Smooth muscle cell (in vitro differentiated cells): Measurements from ENCODE around the gene USP12. TPM values are rescaled to one million over a fixed set of nuclear protein-coding genes. Genes with fewer than 3 reads are reported as not detected.

Experiments
- DNase-seq: peaks from one replicate; lab custom pipeline; 2025; ENCODE audit not compliant: unreplicated experiment; lab: John Stamatoyannopoulos, UW
- H2AFZ ChIP-seq: fragments of 200-600 bp; sonication (generic); 2 replicates; pipeline ENCODE4 v1.6.0; 2016; ENCODE audit warnings: antibody characterized with exemption, low read depth, mild to moderate bottlenecking
- H3F3A ChIP-seq: fragments of 200-600 bp; sonication (generic); 2 replicates; pipeline ENCODE4 v1.6.0; 2017; ENCODE audit warnings: antibody characterized with exemption, low read depth
- H3K27ac ChIP-seq: fragments of 200-600 bp; sonication (generic); 2 replicates; pipeline ENCODE4 v1.5.1; 2016; ENCODE audit warnings: low read depth, mild to moderate bottlenecking
- H3K27me3 ChIP-seq: fragments of 200-600 bp; sonication (generic); 2 replicates; pipeline ENCODE4 v1.6.1; 2016; ENCODE audit warnings: low read depth, mild to moderate bottlenecking
- H3K36me3 ChIP-seq: fragments of 200-600 bp; sonication (generic); 2 replicates; pipeline ENCODE4 v1.5.1; 2016; ENCODE audit warnings: low read depth
- H3K4me1 ChIP-seq: fragments of 200-600 bp; sonication (generic); 2 replicates; pipeline ENCODE4 v1.5.1; 2016; ENCODE audit warnings: low read depth
- H3K4me2 ChIP-seq: fragments of 200-600 bp; sonication (generic); 2 replicates; pipeline ENCODE4 v1.6.0; 2016; ENCODE audit warnings: mild to moderate bottlenecking
- H3K4me3 ChIP-seq: fragments of 200-600 bp; sonication (generic); 2 replicates; pipeline ENCODE4 v1.5.1; 2016; ENCODE audit warnings: mild to moderate bottlenecking
- H3K79me2 ChIP-seq: fragments of 200-600 bp; sonication (generic); 2 replicates; pipeline ENCODE4 v1.6.0; 2016; ENCODE audit warnings: low read depth, mild to moderate bottlenecking
- H3K9ac ChIP-seq: fragments of 200-600 bp; sonication (generic); 2 replicates; pipeline ENCODE4 v1.6.0; 2016; ENCODE audit warnings: low read depth
- H3K9me3 ChIP-seq: fragments of 200-600 bp; sonication (generic); replicated peaks from 2 replicates; pipeline ENCODE4 v1.5.1; 2016; ENCODE audit warnings: low read depth
- H4K20me1 ChIP-seq: fragments of 200-600 bp; sonication (generic); 2 replicates; pipeline ENCODE4 v1.6.0; 2016; ENCODE audit warnings: low read depth
- CTCF ChIP-seq: fragments of 200-600 bp; sonication (generic); IDR thresholded peaks from 2 replicates; pipeline ENCODE4 v1.5.1; 2017; ENCODE audit warnings: borderline replicate concordance, mild to moderate bottlenecking, antibody characterized with exemption; ENCODE audit not compliant: insufficient read depth, poor library complexity, severe bottlenecking
- WGBS: methylation state at CpG from one replicate; pipeline ENCODE4 v1.1.7; 2016; ENCODE audit warnings: low lambda C conversion rate; 5-methylcytosine and 5-hydroxymethylcytosine counted together
- polyA plus RNA-seq: library from polyadenylated mRNA; unstranded; fragments of >200 nt; fragmentation: Nextera tagmentation; extraction: Ambion mirVana; gene quantifications from 2 replicates; pipeline ENCODE4 v1.2.1, GENCODE V29; 2016
- total RNA-seq: library from RNA; depleted of rRNA; stranded (reverse); fragments of >200 nt; gene quantifications from 2 replicates; pipeline ENCODE4 v1.2.3, GENCODE V29; 2014

USP12 gene
- total and polyA plus RNA-seq, 2 experiments from 2014 or later = 11.3 to 19.9 TPM

- Histone ChIP-seq H3K79me2 (peaks cover 27% of the 10 kb centered on the region), H3K9ac (peak overlapping the region; percentile 93), H3K36me3 (no peaks in the 10 kb centered on the region), H3K9me3 (no peaks in the 10 kb centered on the region), H3K4me2 (peak overlapping the region; percentile 84), H3K27ac (peak overlapping the region; percentile 90), H2AFZ (peak overlapping the region; percentile 92), H4K20me1 (peaks cover 27% of the 10 kb centered on the region), H3K4me3 (peak overlapping the region; percentile 70), H3F3A (peaks cover 16% of the 10 kb centered on the region), H3K27me3 (no peaks in the 10 kb centered on the region), H3K4me1 (peaks cover 19% of the 10 kb centered on the region)
- no peak for DNase-seq
- TF ChIP-seq CTCF = no peak
- WGBS = 42% methylated on average over 3 of the region's 3 CpGs
Observed at GRCh38 chr13:27172495-27172842, 858 bp upstream of the USP12 start.

GRCh38 chr13:27171827-27172494 is 350 bp upstream of the USP12 start:
- Histone ChIP-seq H4K20me1 (peaks cover 31% of the 10 kb centered on the region), H3K4me2 (peak overlapping the region; percentile 84), H3K27me3 (no peaks in the 10 kb centered on the region), H3K4me3 (peak overlapping the region; percentile 70), H3K79me2 (peaks cover 32% of the 10 kb centered on the region), H3F3A (peaks cover 16% of the 10 kb centered on the region), H2AFZ (peak overlapping the region; percentile 92), H3K27ac (peak overlapping the region; percentile 90), H3K9me3 (no peaks in the 10 kb centered on the region), H3K9ac (peak overlapping the region; percentile 93), H3K4me1 (peaks cover 19% of the 10 kb centered on the region), H3K36me3 (no peaks in the 10 kb centered on the region)
- no peak for TF ChIP-seq CTCF
- peak; percentile 80 for DNase-seq
- under 1% methylated on average over 45 of the region's 73 CpGs for WGBS

- peaks cover 19% of the 10 kb centered on the region for H3K4me1 ChIP-seq
- peaks cover 16% of the 10 kb centered on the region for H3F3A ChIP-seq
- TF ChIP-seq CTCF = no peak
- peaks cover 45% of the 10 kb centered on the region for H3K79me2 ChIP-seq
- peaks cover 44% of the 10 kb centered on the region for H4K20me1 ChIP-seq
- no peaks in the 10 kb centered on the region for H3K36me3 ChIP-seq
- peak overlapping the region; percentile 83 for H3K4me2 ChIP-seq
- H2AFZ ChIP-seq = no peak overlapping the region
- peak overlapping the region; percentile 82 for H3K9ac ChIP-seq
- no peaks in the 10 kb centered on the region for H3K9me3 ChIP-seq
- WGBS = under 1% methylated on average over 28 of the region's 56 CpGs
- H3K27me3 ChIP-seq = no peaks in the 10 kb centered on the region
- DNase-seq = no peak
- H3K27ac ChIP-seq = peak overlapping the region; percentile 70
- H3K4me3 ChIP-seq = peak overlapping the region; percentile 74
Observed at GRCh38 chr13:27170516-27171243, 931 bp downstream of the USP12 start.

- H3K27ac ChIP-seq = peak overlapping the region; percentile 70
- peaks cover 50% of the 10 kb centered on the region for H3K79me2 ChIP-seq
- H3K27me3 ChIP-seq = no peaks in the 10 kb centered on the region
- peak overlapping the region; percentile 83 for H3K4me2 ChIP-seq
- WGBS = 24% methylated on average over 4 of the region's 4 CpGs
- H3K9me3 ChIP-seq = no peaks in the 10 kb centered on the region
- H3F3A ChIP-seq = peaks cover 15% of the 10 kb centered on the region
- TF ChIP-seq CTCF = no peak
- no peak for DNase-seq
- no peaks in the 10 kb centered on the region for H3K36me3 ChIP-seq
- H3K4me3 ChIP-seq = peak overlapping the region; percentile 74
- no peak overlapping the region for H2AFZ ChIP-seq
- peaks cover 19% of the 10 kb centered on the region for H3K4me1 ChIP-seq
- H3K9ac ChIP-seq = peak overlapping the region; percentile 82
- H4K20me1 ChIP-seq = peaks cover 49% of the 10 kb centered on the region
Observed at GRCh38 chr13:27170221-27170515, 1.4 kb downstream of the USP12 start.
